GM13976 (cell line): ENCODE measurements around the gene TTC39B.

Source experiments
- DNase-seq: peaks from one replicate; pipeline ENCODE4 v3.0.0; 2012; ENCODE audit warnings: low spot score
- in situ Hi-C: fragments of 300-500 bp; cut with MboI; formaldehyde crosslinking; loops from one replicate; pipeline ENCODE4 v1.12.0; 2022; ENCODE audit warnings: low sequenced_read_pairs, mixed read lengths, inconsistent platforms; ENCODE audit not compliant: unreplicated experiment
- TF ChIP-seq, protein P1 (sequence below): IDR thresholded peaks from 2 replicates; pipeline ENCODE4 v1.5.1; 2012; ENCODE audit warnings: borderline replicate concordance, mild to moderate bottlenecking; ENCODE audit not compliant: insufficient read depth; ENCODE audit errors: extremely low read depth, missing control alignments, control extremely low read depth

TTC39B gene

DNA sequence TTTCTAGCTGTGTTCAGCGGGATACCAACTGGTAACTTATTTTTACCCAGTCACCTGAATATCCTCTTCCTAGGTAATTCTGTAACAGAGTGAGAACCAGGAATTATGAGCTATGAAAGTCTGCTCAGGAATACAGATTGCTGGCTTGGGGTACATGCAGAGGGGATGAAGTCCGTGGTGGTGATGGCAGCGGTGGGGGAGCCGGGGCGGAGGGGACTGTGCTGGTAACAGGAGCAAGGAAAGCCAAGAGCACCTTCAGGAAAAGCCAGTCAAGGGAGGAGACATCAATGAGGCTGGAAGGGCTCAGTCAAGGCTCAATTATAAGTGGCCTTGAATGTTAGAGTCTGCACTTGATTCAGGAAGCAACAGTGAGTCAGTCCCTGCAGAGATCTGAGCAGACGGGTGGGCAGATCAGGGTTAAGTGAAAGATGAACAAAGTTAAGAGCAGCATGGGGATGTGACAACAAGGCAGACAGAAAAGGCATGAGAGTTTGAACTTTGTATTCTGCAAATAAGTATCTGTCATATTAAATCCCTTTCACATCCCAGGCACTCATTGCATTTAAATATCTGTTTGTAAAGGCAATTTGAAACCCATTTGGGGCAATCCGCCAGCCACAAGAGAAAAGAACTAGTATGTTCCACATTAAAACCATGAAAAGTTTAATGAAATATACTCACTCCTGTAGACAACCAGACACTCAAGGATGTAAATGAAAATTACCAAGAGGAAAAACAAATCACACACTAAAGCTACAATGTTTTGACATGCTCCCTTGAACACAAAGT, 101.2 kb downstream of the TTC39B start:
- TF ChIP-seq, protein P1, sequence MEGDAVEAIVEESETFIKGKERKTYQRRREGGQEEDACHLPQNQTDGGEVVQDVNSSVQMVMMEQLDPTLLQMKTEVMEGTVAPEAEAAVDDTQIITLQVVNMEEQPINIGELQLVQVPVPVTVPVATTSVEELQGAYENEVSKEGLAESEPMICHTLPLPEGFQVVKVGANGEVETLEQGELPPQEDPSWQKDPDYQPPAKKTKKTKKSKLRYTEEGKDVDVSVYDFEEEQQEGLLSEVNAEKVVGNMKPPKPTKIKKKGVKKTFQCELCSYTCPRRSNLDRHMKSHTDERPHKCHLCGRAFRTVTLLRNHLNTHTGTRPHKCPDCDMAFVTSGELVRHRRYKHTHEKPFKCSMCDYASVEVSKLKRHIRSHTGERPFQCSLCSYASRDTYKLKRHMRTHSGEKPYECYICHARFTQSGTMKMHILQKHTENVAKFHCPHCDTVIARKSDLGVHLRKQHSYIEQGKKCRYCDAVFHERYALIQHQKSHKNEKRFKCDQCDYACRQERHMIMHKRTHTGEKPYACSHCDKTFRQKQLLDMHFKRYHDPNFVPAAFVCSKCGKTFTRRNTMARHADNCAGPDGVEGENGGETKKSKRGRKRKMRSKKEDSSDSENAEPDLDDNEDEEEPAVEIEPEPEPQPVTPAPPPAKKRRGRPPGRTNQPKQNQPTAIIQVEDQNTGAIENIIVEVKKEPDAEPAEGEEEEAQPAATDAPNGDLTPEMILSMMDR = no peak
- DNase-seq = no peak
- in situ Hi-C loops = loop anchor here (25.0 kb wide), 1 partner anchor 406 kb away; no protein-coding TSS in a partner anchor

DNA sequence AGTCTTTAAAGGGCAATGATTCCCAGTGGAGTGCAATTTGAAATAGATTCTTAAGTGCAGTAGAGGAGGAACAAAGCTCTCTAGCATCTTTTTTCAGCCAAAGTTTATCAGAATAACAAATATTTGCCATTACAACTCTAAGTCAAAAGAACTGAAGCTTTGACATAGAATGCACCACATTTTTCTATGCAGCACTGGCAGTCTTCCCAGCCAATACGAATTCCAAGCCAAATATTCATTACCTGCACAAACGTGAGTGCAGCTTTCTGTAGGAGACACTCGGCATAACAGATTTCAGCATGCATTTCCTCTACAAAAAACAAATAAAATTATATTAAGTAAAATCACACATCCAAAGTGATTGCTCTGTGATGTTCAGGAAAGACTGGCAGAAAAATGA, 103.4 kb downstream of the TTC39B start:
- in situ Hi-C loops = loop anchor here (25.0 kb wide), 1 partner anchor 409 kb away; no protein-coding TSS in a partner anchor
- TF ChIP-seq, protein P1 = no peak
- no peak for DNase-seq

DNA sequence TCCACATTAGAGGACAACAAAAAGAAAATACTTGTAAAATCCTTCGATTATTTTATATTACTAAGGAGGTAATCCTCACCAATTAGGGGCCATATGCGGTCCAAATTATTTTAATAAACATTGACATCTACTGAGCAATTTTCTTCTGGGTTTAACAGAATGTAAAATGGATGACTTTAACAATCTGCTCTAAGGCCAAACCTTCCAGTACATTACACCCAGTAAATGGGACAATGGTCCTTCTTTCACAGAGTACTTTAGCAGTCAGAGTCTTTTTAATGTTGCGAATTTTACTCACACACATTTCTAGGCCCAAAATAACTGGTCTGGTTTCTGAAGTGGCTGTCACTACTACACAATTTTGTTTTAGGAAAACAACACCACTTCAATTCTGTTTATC, 106.9 kb downstream of the TTC39B start:
- no peak for DNase-seq
- in situ Hi-C loops = loop anchor here (25.0 kb wide), 1 partner anchor 412 kb away; no protein-coding TSS in a partner anchor
- TF ChIP-seq, protein P1 = no peak

DNA sequence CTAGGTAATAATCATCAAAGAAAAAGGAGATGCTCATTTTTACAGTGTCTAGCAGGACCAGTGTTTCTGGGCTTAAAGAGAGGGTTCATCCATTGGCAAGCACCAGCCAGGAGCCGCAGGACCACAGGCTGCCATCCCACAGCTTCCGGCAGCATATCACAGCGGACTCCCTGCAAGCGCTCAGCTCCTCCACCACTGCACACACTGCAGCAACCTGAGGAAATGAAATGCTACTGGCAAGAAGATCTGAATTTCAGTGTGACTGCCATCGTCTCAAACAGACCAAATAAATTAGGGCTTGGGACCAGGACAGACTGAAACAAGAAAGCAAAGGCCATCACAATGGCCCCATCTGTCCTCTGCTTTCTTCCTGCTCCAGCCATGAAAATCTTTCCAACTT, 114.2 kb downstream of the TTC39B start:
- no peak for DNase-seq
- TF ChIP-seq, protein P1 = no peak
- in situ Hi-C loops = no loop called here

DNA sequence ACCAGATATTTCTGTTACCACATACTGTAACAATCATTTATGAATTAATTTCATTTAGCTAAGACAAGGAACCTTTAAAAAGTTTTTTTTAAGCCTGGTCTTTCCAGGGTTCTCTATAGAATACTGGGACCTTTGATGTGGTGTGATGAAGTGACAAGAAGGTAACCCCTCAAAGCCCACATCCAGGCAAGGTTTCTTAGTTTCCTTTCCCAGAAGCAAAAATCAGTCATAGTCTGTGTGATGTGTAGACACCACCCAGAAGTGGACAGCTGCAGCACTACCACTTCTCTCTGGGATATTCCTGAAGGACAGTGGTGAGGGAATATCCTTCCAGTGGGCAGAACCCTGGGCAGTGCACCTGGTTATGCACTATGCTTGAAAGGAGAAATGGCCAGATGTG, 115.6 kb downstream of the TTC39B start:
- TF ChIP-seq, protein P1 = no peak
- in situ Hi-C loops = no loop called here
- DNase-seq = no peak

DNA sequence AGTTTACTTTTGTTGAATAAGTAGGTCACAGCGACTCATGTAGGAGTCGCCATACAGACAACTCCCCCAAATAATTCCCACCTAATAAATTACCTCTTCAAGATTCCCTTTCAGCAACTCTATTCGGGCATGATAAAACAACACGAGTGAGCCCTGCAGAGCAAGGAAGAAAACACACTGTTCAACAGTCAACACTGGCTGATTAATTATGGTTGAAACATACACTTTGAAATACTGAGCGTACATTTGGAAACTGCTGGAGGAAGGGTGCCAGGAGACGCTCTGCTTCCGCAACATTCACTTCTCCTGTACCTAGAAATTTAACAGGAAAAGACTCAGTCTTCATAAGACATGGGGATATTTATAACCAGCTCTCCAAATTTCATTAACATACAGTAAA, 117.5 kb downstream of the TTC39B start:
- TF ChIP-seq, protein P1 = no peak
- in situ Hi-C loops = no loop called here
- DNase-seq = no peak
